Astrocyte of the cerebellum (primary cell): Measurements from ENCODE around the gene FBLN2.

Experiments used
- DNase-seq: peaks from one replicate; pipeline ENCODE4 v3.0.0-alpha.2; 2011; ENCODE audit warnings: low read depth
- H3K4me3 ChIP-seq: 2 replicates; pipeline ENCODE4 v1.5.1; 2011; ENCODE audit warnings: mild to moderate bottlenecking, low read depth, low read length, moderate library complexity
- CTCF ChIP-seq: IDR thresholded peaks from 2 replicates; pipeline ENCODE4 v1.5.1; 2012; ENCODE audit warnings: low read length, low read depth, moderate library complexity, mild to moderate bottlenecking; ENCODE audit errors: missing control alignments
- in situ Hi-C: cut with HindIII; loops from 2 replicates; pipeline ENCODE4 v1.10.0; 2017; ENCODE audit warnings: low sequenced_read_pairs

Gene FBLN2

GRCh38 chr3:13644341-13645117 is 95.6 kb downstream of the FBLN2 start:
- TF ChIP-seq CTCF, result no peak
- H3K4me3 ChIP-seq, result no peak overlapping the region
- no peak for DNase-seq
- in situ Hi-C loops, result loop anchor here (5.0 kb wide), 1 partner anchor 127 kb away; no protein-coding TSS in a partner anchor

GRCh38 chr3:13645801-13646637 is 97.1 kb downstream of the FBLN2 start:
- TF ChIP-seq CTCF, result no peak

DNA sequence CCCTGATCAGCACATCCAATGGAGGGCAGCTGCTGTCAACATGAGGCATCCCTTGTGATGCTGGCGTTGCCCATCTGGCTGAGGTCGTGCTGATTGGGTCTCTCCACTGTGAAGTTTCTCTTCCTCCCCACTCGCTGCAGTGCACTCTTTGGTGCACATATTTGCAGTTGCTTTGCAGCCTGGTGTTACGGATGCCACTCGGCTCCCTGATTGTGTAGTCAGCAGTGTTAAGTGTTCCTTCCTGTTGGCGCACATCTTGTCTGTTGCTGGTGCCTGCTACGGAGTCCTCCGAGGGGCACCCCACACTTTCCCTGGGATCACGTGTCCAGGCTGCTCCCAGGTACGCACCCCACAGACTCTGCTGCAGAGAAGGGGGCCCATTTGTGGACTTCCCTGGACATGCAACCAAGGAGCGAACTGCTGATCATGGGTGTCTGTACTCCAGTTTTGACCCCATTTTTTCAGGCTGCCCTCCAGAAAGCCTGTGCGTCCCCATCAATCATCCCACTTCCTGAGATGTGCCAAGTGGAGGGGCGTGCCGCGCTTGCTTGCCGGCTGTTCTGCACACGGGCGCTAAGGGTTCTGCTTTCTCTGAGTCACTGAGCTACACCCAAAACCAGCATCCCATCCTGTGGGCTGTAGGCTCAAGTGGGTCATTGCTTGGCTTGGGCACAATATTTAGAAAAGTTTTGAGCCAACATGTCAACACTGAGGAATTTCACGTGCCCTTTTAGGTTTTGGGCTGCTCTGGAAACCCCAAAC is 98.6 kb downstream of the FBLN2 start:
- in situ Hi-C loops, result no loop called here
- TF ChIP-seq CTCF, result no peak
- no peak for DNase-seq
- H3K4me3 ChIP-seq, result no peak overlapping the region

More at GRCh38 chr3:13645801-13646637, 97.1 kb downstream of the FBLN2 start:
- H3K4me3 ChIP-seq, result no peak overlapping the region
- no peak for DNase-seq
- in situ Hi-C loops, result no loop called here

GRCh38 chr3:13648060-13649001 is 99.4 kb downstream of the FBLN2 start:
- H3K4me3 ChIP-seq, result no peak overlapping the region
- DNase-seq, result peak; percentile 70
- peak; percentile 98 for TF ChIP-seq CTCF
- in situ Hi-C loops, result no loop called here

- peak; percentile 99 for TF ChIP-seq CTCF
- H3K4me3 ChIP-seq, result no peak overlapping the region
- DNase-seq, result no peak
- in situ Hi-C loops, result no loop called here
These were observed 101.5 kb downstream of the FBLN2 start for GRCh38 chr3:13650210-13651056.
